ENCODE data around the gene PRKAG2. TPM values are rescaled to one million over a fixed set of nuclear protein-coding genes. Genes with fewer than 3 reads are reported as not detected.
A peak's percentile ranks its signal among the peaks of the same experiment; 100 is the strongest.

PRKAG2 gene
- total RNA-seq, 2 donors from 2014 or later = 21.6 to 31.7 TPM

GRCh38 chr7:151724920-151725584 lies 151.9 kb downstream of the PRKAG2 start:
- Mint-ChIP-seq H3K27me3 (no peaks in the 10 kb centered on the region), H3K27ac (no peak overlapping the region), H3K4me1 (peaks cover 8% of the 10 kb centered on the region), H3K9me3 (no peaks in the 10 kb centered on the region), H3K4me3 (no peak overlapping the region), H3K36me3 (ENCODE audit: low read depth) (no peaks in the 10 kb centered on the region)
- no peak for ATAC-seq (replicated peaks)

- Mint-ChIP-seq H3K9me3 (no peaks in the 10 kb centered on the region), H3K4me1 (peaks cover 15% of the 10 kb centered on the region), H3K36me3 (ENCODE audit: low read depth) (no peaks in the 10 kb centered on the region), H3K4me3 (no peak overlapping the region), H3K27me3 (no peaks in the 10 kb centered on the region), H3K27ac (no peak overlapping the region)
- no peak for ATAC-seq (replicated peaks)
These were observed 152.5 kb downstream of the PRKAG2 start for GRCh38 chr7:151724250-151724915.

GRCh38 chr7:151723321-151723720 lies 153.6 kb downstream of the PRKAG2 start:
- Mint-ChIP-seq H3K4me3 (no peak overlapping the region), H3K9me3 (no peaks in the 10 kb centered on the region), H3K27ac (no peak overlapping the region), H3K27me3 (no peaks in the 10 kb centered on the region), H3K4me1 (peaks cover 11% of the 10 kb centered on the region), H3K36me3 (ENCODE audit: low read depth) (no peaks in the 10 kb centered on the region)
- no peak for ATAC-seq (replicated peaks)

- no peaks in the 10 kb centered on the region for H3K27me3 Mint-ChIP-seq
These were observed 154.4 kb downstream of the PRKAG2 start for GRCh38 chr7:151722533-151722932.

GRCh38 chr7:151721694-151722093 lies 155.2 kb downstream of the PRKAG2 start:
- no peak overlapping the region for H3K4me3 Mint-ChIP-seq
- no peak overlapping the region for H3K27ac Mint-ChIP-seq
- no peak for ATAC-seq (replicated peaks)
- no peaks in the 10 kb centered on the region for H3K27me3 Mint-ChIP-seq
- no peaks in the 10 kb centered on the region for H3K9me3 Mint-ChIP-seq
- peaks cover 11% of the 10 kb centered on the region for H3K4me1 Mint-ChIP-seq
- no peaks in the 10 kb centered on the region for H3K36me3 Mint-ChIP-seq (ENCODE audit: low read depth)

More at GRCh38 chr7:151722533-151722932, 154.4 kb downstream of the PRKAG2 start:
- no peak overlapping the region for H3K4me3 Mint-ChIP-seq
- no peaks in the 10 kb centered on the region for H3K9me3 Mint-ChIP-seq
- no peaks in the 10 kb centered on the region for H3K36me3 Mint-ChIP-seq (ENCODE audit: low read depth)
- H3K27ac Mint-ChIP-seq = no peak overlapping the region
- ATAC-seq (replicated peaks) = no peak
- H3K4me1 Mint-ChIP-seq = peaks cover 11% of the 10 kb centered on the region

- no peak for ATAC-seq (replicated peaks)
- no peaks in the 10 kb centered on the region for H3K27me3 Mint-ChIP-seq
- no peaks in the 10 kb centered on the region for H3K9me3 Mint-ChIP-seq
- no peak overlapping the region for H3K4me3 Mint-ChIP-seq
- no peak overlapping the region for H3K27ac Mint-ChIP-seq
- no peaks in the 10 kb centered on the region for H3K36me3 Mint-ChIP-seq (ENCODE audit: low read depth)
- peaks cover 11% of the 10 kb centered on the region for H3K4me1 Mint-ChIP-seq
These were observed 155.7 kb downstream of the PRKAG2 start for GRCh38 chr7:151721236-151721635.

GRCh38 chr7:151720280-151720679 lies 156.6 kb downstream of the PRKAG2 start:
- no peaks in the 10 kb centered on the region for H3K9me3 Mint-ChIP-seq
- peaks cover 11% of the 10 kb centered on the region for H3K4me1 Mint-ChIP-seq
- H3K27ac Mint-ChIP-seq = peak overlapping the region; percentile 65
- no peak overlapping the region for H3K4me3 Mint-ChIP-seq
- H3K36me3 Mint-ChIP-seq (ENCODE audit: low read depth) = no peaks in the 10 kb centered on the region
- no peak for ATAC-seq (replicated peaks)
- no peaks in the 10 kb centered on the region for H3K27me3 Mint-ChIP-seq

- no peak for ATAC-seq (replicated peaks)
- Mint-ChIP-seq H3K4me1 (peaks cover 7% of the 10 kb centered on the region), H3K9me3 (no peaks in the 10 kb centered on the region), H3K27ac (peak overlapping the region; percentile 65), H3K4me3 (no peak overlapping the region), H3K27me3 (no peaks in the 10 kb centered on the region), H3K36me3 (ENCODE audit: low read depth) (no peaks in the 10 kb centered on the region)
These were observed 157.0 kb downstream of the PRKAG2 start for GRCh38 chr7:151719897-151720242.

GRCh38 chr7:151719031-151719896 lies 157.7 kb downstream of the PRKAG2 start:
- ATAC-seq (replicated peaks) = no peak
- peaks cover 7% of the 10 kb centered on the region for H3K4me1 Mint-ChIP-seq
- no peaks in the 10 kb centered on the region for H3K9me3 Mint-ChIP-seq
- H3K27ac Mint-ChIP-seq = peak overlapping the region; percentile 65
- H3K36me3 Mint-ChIP-seq (ENCODE audit: low read depth) = no peaks in the 10 kb centered on the region
- no peak overlapping the region for H3K4me3 Mint-ChIP-seq
- H3K27me3 Mint-ChIP-seq = no peaks in the 10 kb centered on the region

GRCh38 chr7:151717918-151718317 lies 159.0 kb downstream of the PRKAG2 start:
- peaks cover 7% of the 10 kb centered on the region for H3K4me1 Mint-ChIP-seq
- H3K27me3 Mint-ChIP-seq = no peaks in the 10 kb centered on the region
- H3K36me3 Mint-ChIP-seq (ENCODE audit: low read depth) = no peaks in the 10 kb centered on the region
- no peak overlapping the region for H3K4me3 Mint-ChIP-seq
- H3K27ac Mint-ChIP-seq = no peak overlapping the region
- no peaks in the 10 kb centered on the region for H3K9me3 Mint-ChIP-seq
- no peak for ATAC-seq (replicated peaks)

GRCh38 chr7:151717415-151717814 lies 159.5 kb downstream of the PRKAG2 start:
- Mint-ChIP-seq H3K27me3 (no peaks in the 10 kb centered on the region), H3K4me1 (peaks cover 7% of the 10 kb centered on the region), H3K9me3 (no peaks in the 10 kb centered on the region), H3K4me3 (no peak overlapping the region), H3K27ac (no peak overlapping the region), H3K36me3 (ENCODE audit: low read depth) (no peaks in the 10 kb centered on the region)
- ATAC-seq (replicated peaks) = no peak

- Mint-ChIP-seq H3K27me3 (no peaks in the 10 kb centered on the region), H3K9me3 (no peaks in the 10 kb centered on the region), H3K36me3 (ENCODE audit: low read depth) (no peaks in the 10 kb centered on the region), H3K4me1 (peaks cover 7% of the 10 kb centered on the region), H3K4me3 (no peak overlapping the region), H3K27ac (no peak overlapping the region)
- no peak for ATAC-seq (replicated peaks)
These were observed 160.6 kb downstream of the PRKAG2 start for GRCh38 chr7:151716323-151716722.

GRCh38 chr7:151715666-151716315 lies 161.1 kb downstream of the PRKAG2 start:
- Mint-ChIP-seq H3K27ac (no peak overlapping the region), H3K36me3 (ENCODE audit: low read depth) (no peaks in the 10 kb centered on the region), H3K4me3 (no peak overlapping the region), H3K9me3 (no peaks in the 10 kb centered on the region), H3K4me1 (peaks cover 7% of the 10 kb centered on the region), H3K27me3 (no peaks in the 10 kb centered on the region)
- ATAC-seq (replicated peaks) = no peak

- Mint-ChIP-seq H3K4me3 (no peak overlapping the region), H3K9me3 (no peaks in the 10 kb centered on the region), H3K27me3 (no peaks in the 10 kb centered on the region), H3K4me1 (no peaks in the 10 kb centered on the region), H3K27ac (no peak overlapping the region), H3K36me3 (ENCODE audit: low read depth) (no peaks in the 10 kb centered on the region)
- no peak for ATAC-seq (replicated peaks)
These were observed 162.7 kb downstream of the PRKAG2 start for GRCh38 chr7:151714201-151714600.
